Fibroblast of lung (primary cell): Measurements from ENCODE around the gene RNF223. TPM values are rescaled to one million over a fixed set of nuclear protein-coding genes. Genes with fewer than 3 reads are reported as not detected.

Source experiments
- DNase-seq, 2 donors: peaks; one replicate each; pipeline versions ENCODE4 v3.0.0 to v3.0.0-alpha.2; 2010; ENCODE audit warnings: low read depth in 2 of 2
- H2AFZ ChIP-seq: 2 replicates; pipeline ENCODE4 v1.5.1; 2012; ENCODE audit warnings: low read length, control low read depth, inconsistent platforms
- H3K27ac ChIP-seq: 2 replicates; pipeline ENCODE4 v1.5.1; 2011; ENCODE audit warnings: low read length, control low read depth; ENCODE audit not compliant: insufficient read depth
- H3K27me3 ChIP-seq: 2 replicates; pipeline ENCODE4 v1.5.1; 2011; ENCODE audit warnings: mild to moderate bottlenecking, low read length; ENCODE audit not compliant: control insufficient read depth, insufficient read depth
- H3K36me3 ChIP-seq: 2 replicates; pipeline ENCODE4 v1.5.1; 2011; ENCODE audit warnings: low read length; ENCODE audit not compliant: control insufficient read depth, insufficient read depth
- H3K4me1 ChIP-seq: 2 replicates; pipeline ENCODE4 v1.5.1; 2011; ENCODE audit warnings: low read length; ENCODE audit not compliant: control insufficient read depth, insufficient read depth; ENCODE audit errors: extremely low read depth
- H3K4me2 ChIP-seq: 2 replicates; pipeline ENCODE4 v1.5.1; 2011; ENCODE audit warnings: low read length, control low read depth; ENCODE audit not compliant: insufficient read depth; ENCODE audit errors: extremely low read depth
- H3K4me3 ChIP-seq, 4 experiments: fragments of 200-600 bp in 1 of 4; sonication (generic) in 1 of 4; replicated peaks in 1 of 4; 2 replicates each; pipeline ENCODE4 v1.5.1; 2011 to 2016; ENCODE audit warnings: low read length in 4 of 4, low read depth in 3 of 4, mild to moderate bottlenecking in 3 of 4, control low read depth in 2 of 4, inconsistent platforms in 1 of 4, mixed read lengths in 1 of 4; ENCODE audit not compliant: insufficient read depth in 1 of 4; ENCODE audit errors: control extremely low read depth in 1 of 4
- H3K79me2 ChIP-seq: 2 replicates; pipeline ENCODE4 v1.5.1; 2012; ENCODE audit warnings: mild to moderate bottlenecking, low read length, inconsistent platforms; ENCODE audit not compliant: control insufficient read depth, insufficient read depth
- H3K9ac ChIP-seq: 2 replicates; pipeline ENCODE4 v1.5.1; 2011; ENCODE audit warnings: mild to moderate bottlenecking, low read length, control low read depth; ENCODE audit not compliant: insufficient read depth
- H3K9me3 ChIP-seq: 2 replicates; pipeline ENCODE4 v1.5.1; 2012; ENCODE audit warnings: low read depth, low read length; ENCODE audit not compliant: control insufficient read depth, insufficient read depth
- H4K20me1 ChIP-seq: 2 replicates; pipeline ENCODE4 v1.5.1; 2011; ENCODE audit warnings: low read length; ENCODE audit not compliant: control insufficient read depth, insufficient read depth; ENCODE audit errors: extremely low read depth
- CTCF ChIP-seq, 2 donors: IDR thresholded peaks in 1 of 2; conservative IDR thresholded peaks in 1 of 2; 1 replicate in 1 of 2; 2 replicates in 1 of 2; pipeline ENCODE4 v1.5.1; 2011 to 2012; ENCODE audit warnings: low read length in 2 of 2, control low read depth in 1 of 2, inconsistent platforms in 1 of 2, low read depth in 1 of 2, mild to moderate bottlenecking in 1 of 2
- EZH2 ChIP-seq: IDR thresholded peaks from 2 replicates; pipeline ENCODE4 v1.5.1; 2012; ENCODE audit warnings: low read length, control low read depth, mild to moderate bottlenecking; ENCODE audit errors: missing control alignments
- polyA plus RNA-seq, 2 donors: library from polyadenylated mRNA; depleted of rRNA in 1 of 2; stranded (reverse) in 1 of 2; unstranded in 1 of 2; fragments of >200 nt; gene quantifications; 2 replicates each; pipeline ENCODE4 v1.2.1, GENCODE V29; 2011 to 2012; ENCODE audit warnings: missing spikeins in 1 of 2
- total RNA-seq: library from RNA; depleted of rRNA; stranded (reverse); fragments of >200 nt; gene quantifications from 2 replicates; pipeline ENCODE4 v1.2.1, GENCODE V29; 2014

The RNF223 gene
- total and polyA plus RNA-seq, 2 donors (not counting 1 experiment from before 2014, with no cell fraction given) = not detected

GRCh38 chr1:1084372-1085170 is 10.5 kb upstream of the RNF223 start:
- H4K20me1 ChIP-seq = no peaks in the 10 kb centered on the region
- H2AFZ ChIP-seq = no peak overlapping the region
- no peak overlapping the region for H3K9ac ChIP-seq
- no peak overlapping the region for H3K27ac ChIP-seq
- no peaks in the 10 kb centered on the region for H3K27me3 ChIP-seq
- TF ChIP-seq CTCF (conservative IDR thresholded peaks at IDR 0.05 in 1 of 2, IDR thresholded peaks at IDR 0.05 in 1 of 2; ENCODE audit: low read depth in 1 of 2, low read length in 2 of 2) = no peak
- H3K9me3 ChIP-seq = no peaks in the 10 kb centered on the region
- H3K36me3 ChIP-seq = peaks cover 2% of the 10 kb centered on the region
- H3K4me3 ChIP-seq = no peak overlapping the region
- no peak overlapping the region for H3K4me2 ChIP-seq
- peaks cover 7% of the 10 kb centered on the region for H3K4me1 ChIP-seq
- no peaks in the 10 kb centered on the region for H3K79me2 ChIP-seq
- DNase-seq = no peak

- no peak for TF ChIP-seq EZH2
- no peak for TF ChIP-seq CTCF (conservative IDR thresholded peaks at IDR 0.05 in 1 of 2, IDR thresholded peaks at IDR 0.05 in 1 of 2; ENCODE audit: low read depth in 1 of 2, low read length in 2 of 2)
- no peak overlapping the region for H3K9ac ChIP-seq
- no peak overlapping the region for H3K27ac ChIP-seq
- no peaks in the 10 kb centered on the region for H4K20me1 ChIP-seq
- H3K9me3 ChIP-seq = no peaks in the 10 kb centered on the region
- H3K4me3 ChIP-seq = no peak overlapping the region
- DNase-seq = no peak
- peaks cover 2% of the 10 kb centered on the region for H3K36me3 ChIP-seq
- H3K4me1 ChIP-seq = peaks cover 11% of the 10 kb centered on the region
- no peaks in the 10 kb centered on the region for H3K79me2 ChIP-seq
- H2AFZ ChIP-seq = no peak overlapping the region
- no peak overlapping the region for H3K4me2 ChIP-seq
- H3K27me3 ChIP-seq = no peaks in the 10 kb centered on the region
Observed at GRCh38 chr1:1083416-1084371, 9.6 kb upstream of the RNF223 start.

GRCh38 chr1:1082776-1083415 is 8.8 kb upstream of the RNF223 start:
- H3K27ac ChIP-seq = no peak overlapping the region
- no peaks in the 10 kb centered on the region for H3K9me3 ChIP-seq
- no peak overlapping the region for H3K9ac ChIP-seq
- no peak for TF ChIP-seq CTCF (conservative IDR thresholded peaks at IDR 0.05 in 1 of 2, IDR thresholded peaks at IDR 0.05 in 1 of 2; ENCODE audit: low read depth in 1 of 2, low read length in 2 of 2)
- no peak for TF ChIP-seq EZH2
- peaks cover 11% of the 10 kb centered on the region for H3K4me1 ChIP-seq
- H3K4me3 ChIP-seq = no peak overlapping the region
- H3K27me3 ChIP-seq = no peaks in the 10 kb centered on the region
- no peaks in the 10 kb centered on the region for H4K20me1 ChIP-seq
- no peak for DNase-seq
- peaks cover 2% of the 10 kb centered on the region for H3K36me3 ChIP-seq
- no peaks in the 10 kb centered on the region for H3K79me2 ChIP-seq
- no peak overlapping the region for H3K4me2 ChIP-seq
- H2AFZ ChIP-seq = no peak overlapping the region
